Transverse colon (tissue), 4 donors: ENCODE data around the gene ENG. TPM values are rescaled to one million over a fixed set of nuclear protein-coding genes. Genes with fewer than 3 reads are reported as not detected.

Source experiments
- DNase-seq: peaks from one replicate; pipeline ENCODE4 v3.0.0-alpha.2; 2019
- H3K27ac ChIP-seq, 4 donors: fragments of 200-600 bp; sonication (generic); 2 replicates each; pipeline ENCODE4 v1.5.1; 2016 to 2018; ENCODE audit warnings: inconsistent platforms in 4 of 4
- H3K27me3 ChIP-seq: fragments of 200-600 bp; sonication (generic); 2 replicates; pipeline ENCODE4 v1.5.1; 2017; ENCODE audit warnings: inconsistent platforms
- H3K36me3 ChIP-seq, 4 donors: fragments of 200-600 bp; sonication (generic); 2 replicates each; pipeline ENCODE4 v1.5.1; 2017 to 2019; ENCODE audit warnings: inconsistent platforms in 4 of 4
- H3K4me1 ChIP-seq, 4 donors: fragments of 200-600 bp; sonication (generic); 2 replicates each; pipeline ENCODE4 v1.5.1; 2017 to 2020; ENCODE audit warnings: inconsistent platforms in 4 of 4
- H3K4me3 ChIP-seq, 4 donors: fragments of 200-600 bp; sonication (generic); 1 replicate in 1 of 4; 2 replicates in 3 of 4; pipeline versions ENCODE4 v1.5.1 to v1.6.1; 2017 to 2019; ENCODE audit warnings: inconsistent platforms in 4 of 4
- H3K9me3 ChIP-seq, 2 donors: fragments of 200-600 bp; sonication (generic); 2 replicates each; pipeline ENCODE4 v1.5.1; 2017 to 2019; ENCODE audit warnings: inconsistent platforms in 2 of 2
- CTCF ChIP-seq, 5 experiments: fragments of 200-600 bp in 3 of 5; fragments of 450-650 bp in 2 of 5; sonication (generic) in 3 of 5; IDR thresholded peaks; 1 replicate in 2 of 5; 2 replicates in 3 of 5; pipeline ENCODE4 v1.5.1; 2016 to 2017; ENCODE audit warnings: antibody characterized with exemption in 5 of 5, inconsistent platforms in 3 of 5, mild to moderate bottlenecking in 2 of 5, moderate library complexity in 1 of 5
- EP300 ChIP-seq: sonication (generic); formaldehyde crosslinking; IDR thresholded peaks from one replicate; pipeline ENCODE4 v1.6.1; 2017; ENCODE audit warnings: antibody characterized with exemption, low read depth
- POLR2A ChIP-seq: fragments of 450-650 bp; IDR thresholded peaks from one replicate; pipeline ENCODE4 v1.6.1; 2016; ENCODE audit warnings: antibody characterized with exemption, mild to moderate bottlenecking, moderate library complexity
- POLR2AphosphoS5 ChIP-seq, 3 donors: sonication (generic); formaldehyde crosslinking; IDR thresholded peaks; one replicate each; pipeline ENCODE4 v1.6.1; 2016; ENCODE audit warnings: antibody characterized with exemption in 3 of 3
- WGBS, 2 donors: methylation state at CpG; one replicate each; pipeline ENCODE4 v1.1.5; 2018; ENCODE audit warnings: low coverage in 1 of 2; 5-methylcytosine and 5-hydroxymethylcytosine counted together
- in situ Hi-C, 4 donors: fragments of 200-750 bp; cut with MboI; loops; one replicate each; pipeline versions ENCODE4 v1.15.0 to v1.15.1; 2017; ENCODE audit warnings: low sequenced_read_pairs in 3 of 4, low pct_ligation_motif_present in 1 of 4, low pct_unique_long_range_greater_than_20kb in 1 of 4
- intact Hi-C: fragments of 100-400 bp; cut with DNase I; formaldehyde crosslinking; loops from one replicate; pipeline ENCODE4 v1.15.1; 2023; ENCODE audit warnings: low total_unique reads
- total RNA-seq, 4 donors: library from RNA; depleted of rRNA; stranded (reverse); fragments of >200 nt; gene quantifications; one replicate each; pipeline ENCODE4 v1.1.0, GENCODE V29; 2016

Gene ENG
- total RNA-seq, 4 donors from 2014 or later, result 10.6 to 23.9 (median 17.0) TPM

GRCh38 chr9:127810378-127811187, 43.9 kb downstream of the ENG start:
- in situ Hi-C loops, result no loop called here
- 97% methylated on average over 10 of the region's 10 CpGs; no CpG with 5 or more reads in 1 of the 2 donors for WGBS, 2 donors
- Histone ChIP-seq H3K4me3 (no peak overlapping the region), H3K36me3 (peaks cover 0 to 20% (median 4%) of the 10 kb centered on the region in 4 donors), H3K4me1 (peaks cover 5 to 11% (median 7%) of the 10 kb centered on the region in 4 donors), H3K27me3 (no peaks in the 10 kb centered on the region), H3K9me3 (no peaks in the 10 kb centered on the region), H3K27ac (peak overlapping the region in 3 of 4 donors; percentile 45 to 54 (median 46))
- TF ChIP-seq POLR2AphosphoS5 (IDR thresholded peaks at IDR 0.05) (no peak), POLR2A (no peak), EP300 (no peak), CTCF (IDR thresholded peaks at IDR 0.05) (no peak)
- DNase-seq, result no peak
- intact Hi-C loops, result no loop called here

- in situ Hi-C loops, result no loop called here
- Histone ChIP-seq H3K4me3 (peak overlapping the region in 1 of 4 donors; percentile 10), H3K27me3 (no peaks in the 10 kb centered on the region), H3K36me3 (peaks cover 0 to 20% (median 4%) of the 10 kb centered on the region in 4 donors), H3K9me3 (no peaks in the 10 kb centered on the region), H3K4me1 (peaks cover 5 to 11% (median 7%) of the 10 kb centered on the region in 4 donors), H3K27ac (peak overlapping the region; percentile 36 to 54 (median 46))
- 71% methylated on average over 13 of the region's 57 CpGs; no CpG with 5 or more reads in 1 of the 2 donors for WGBS, 2 donors
- intact Hi-C loops, result no loop called here
- no peak for TF ChIP-seq EP300
- no peak for TF ChIP-seq POLR2AphosphoS5 (IDR thresholded peaks at IDR 0.05)
- TF ChIP-seq CTCF (IDR thresholded peaks at IDR 0.05), result peak in 1 of 5 experiments; percentile 22
- DNase-seq, result peak; percentile 77
Observed at GRCh38 chr9:127809540-127810377, 44.7 kb downstream of the ENG start.

- Histone ChIP-seq H3K27ac (peak overlapping the region in 2 of 4 donors; percentile 33 to 36), H3K4me3 (peak overlapping the region in 1 of 4 donors; percentile 10), H3K9me3 (no peaks in the 10 kb centered on the region), H3K4me1 (peaks cover 8 to 18% (median 14%) of the 10 kb centered on the region in 4 donors), H3K27me3 (no peaks in the 10 kb centered on the region), H3K36me3 (peaks cover 0 to 18% (median 4%) of the 10 kb centered on the region in 4 donors)
- no peak for DNase-seq
- in situ Hi-C loops (no loop called here), intact Hi-C loops (no loop called here)
- TF ChIP-seq POLR2A (no peak), EP300 (no peak), POLR2AphosphoS5 (IDR thresholded peaks at IDR 0.05) (no peak), CTCF (IDR thresholded peaks at IDR 0.05) (no peak)
- 60 to 78% methylated on average over 1 to 9 of the region's 9 CpGs for WGBS, 2 donors
Observed at GRCh38 chr9:127809002-127809539, 45.4 kb downstream of the ENG start.
